Ascending aorta (tissue), 2 donors: ENCODE data around the gene CADM3. TPM values are rescaled to one million over a fixed set of nuclear protein-coding genes. Genes with fewer than 3 reads are reported as not detected.

Experiments used
- DNase-seq, 2 donors: peaks; one replicate each; pipeline ENCODE4 v3.0.0-alpha.2; 2019; ENCODE audit warnings: low spot score in 2 of 2
- H3K27ac ChIP-seq, 2 donors: fragments of 200-600 bp; sonication (generic); one replicate each; pipeline ENCODE4 v1.5.1; 2016 to 2017; ENCODE audit warnings: mild to moderate bottlenecking in 1 of 2
- H3K27me3 ChIP-seq: fragments of 200-600 bp; sonication (generic); one replicate; pipeline ENCODE4 v1.5.1; 2017
- H3K36me3 ChIP-seq, 2 donors: fragments of 200-600 bp; sonication (generic); one replicate each; pipeline ENCODE4 v1.5.1; 2016
- H3K4me1 ChIP-seq, 2 donors: fragments of 200-600 bp; sonication (generic); one replicate each; pipeline ENCODE4 v1.5.1; 2016 to 2017; ENCODE audit warnings: mild to moderate bottlenecking in 1 of 2
- H3K4me3 ChIP-seq, 2 donors: fragments of 200-600 bp; sonication (generic); one replicate each; pipeline ENCODE4 v1.5.1; 2016 to 2017; ENCODE audit warnings: mild to moderate bottlenecking in 1 of 2
- H3K9me3 ChIP-seq, 2 donors: fragments of 200-600 bp; sonication (generic); one replicate each; pipeline ENCODE4 v1.5.1; 2016
- intact Hi-C: fragments of 100-400 bp; cut with DNase I; formaldehyde crosslinking; loops from one replicate; pipeline ENCODE4 v1.15.1; 2023
- total RNA-seq: library from RNA; depleted of rRNA; stranded (reverse); fragments of >200 nt; gene quantifications from one replicate; pipeline ENCODE4 v1.1.0, GENCODE V29; 2016
- TF ChIP-seq, protein P1 (sequence below), 3 experiments: fragments of 200-600 bp in 2 of 3; fragments of 450-650 bp in 1 of 3; sonication (generic) in 2 of 3; IDR thresholded peaks; one replicate each; pipeline ENCODE4 v1.5.1; 2016 to 2019; ENCODE audit warnings: antibody characterized with exemption in 3 of 3, mild to moderate bottlenecking in 1 of 3, moderate library complexity in 1 of 3

Gene CADM3
- total RNA-seq, 1 donor from 2014 or later: 7.0 TPM

DNA sequence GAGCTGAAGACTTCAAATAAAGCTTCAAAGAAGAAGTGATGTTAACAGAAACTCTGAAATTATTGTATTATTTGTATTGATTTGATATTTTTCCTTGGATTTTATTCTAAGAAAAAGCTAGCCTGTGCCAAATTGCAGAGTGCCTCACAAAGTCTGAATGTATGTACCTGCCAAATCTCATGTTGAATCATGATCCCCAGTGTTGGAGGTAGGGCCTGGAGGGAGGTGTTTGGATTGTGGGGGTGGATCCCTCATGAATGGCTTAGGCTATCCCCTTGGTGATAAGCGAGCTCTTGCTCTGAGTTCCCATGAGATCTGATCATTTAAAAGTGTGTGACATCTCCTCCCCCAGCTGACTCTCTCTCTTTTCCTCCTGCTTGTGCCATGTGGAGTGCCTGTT, 76.9 kb downstream of the CADM3 start:
- TF ChIP-seq, protein P1, sequence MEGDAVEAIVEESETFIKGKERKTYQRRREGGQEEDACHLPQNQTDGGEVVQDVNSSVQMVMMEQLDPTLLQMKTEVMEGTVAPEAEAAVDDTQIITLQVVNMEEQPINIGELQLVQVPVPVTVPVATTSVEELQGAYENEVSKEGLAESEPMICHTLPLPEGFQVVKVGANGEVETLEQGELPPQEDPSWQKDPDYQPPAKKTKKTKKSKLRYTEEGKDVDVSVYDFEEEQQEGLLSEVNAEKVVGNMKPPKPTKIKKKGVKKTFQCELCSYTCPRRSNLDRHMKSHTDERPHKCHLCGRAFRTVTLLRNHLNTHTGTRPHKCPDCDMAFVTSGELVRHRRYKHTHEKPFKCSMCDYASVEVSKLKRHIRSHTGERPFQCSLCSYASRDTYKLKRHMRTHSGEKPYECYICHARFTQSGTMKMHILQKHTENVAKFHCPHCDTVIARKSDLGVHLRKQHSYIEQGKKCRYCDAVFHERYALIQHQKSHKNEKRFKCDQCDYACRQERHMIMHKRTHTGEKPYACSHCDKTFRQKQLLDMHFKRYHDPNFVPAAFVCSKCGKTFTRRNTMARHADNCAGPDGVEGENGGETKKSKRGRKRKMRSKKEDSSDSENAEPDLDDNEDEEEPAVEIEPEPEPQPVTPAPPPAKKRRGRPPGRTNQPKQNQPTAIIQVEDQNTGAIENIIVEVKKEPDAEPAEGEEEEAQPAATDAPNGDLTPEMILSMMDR (IDR thresholded peaks at IDR 0.05): no peak
- intact Hi-C loops: no loop called here

DNA sequence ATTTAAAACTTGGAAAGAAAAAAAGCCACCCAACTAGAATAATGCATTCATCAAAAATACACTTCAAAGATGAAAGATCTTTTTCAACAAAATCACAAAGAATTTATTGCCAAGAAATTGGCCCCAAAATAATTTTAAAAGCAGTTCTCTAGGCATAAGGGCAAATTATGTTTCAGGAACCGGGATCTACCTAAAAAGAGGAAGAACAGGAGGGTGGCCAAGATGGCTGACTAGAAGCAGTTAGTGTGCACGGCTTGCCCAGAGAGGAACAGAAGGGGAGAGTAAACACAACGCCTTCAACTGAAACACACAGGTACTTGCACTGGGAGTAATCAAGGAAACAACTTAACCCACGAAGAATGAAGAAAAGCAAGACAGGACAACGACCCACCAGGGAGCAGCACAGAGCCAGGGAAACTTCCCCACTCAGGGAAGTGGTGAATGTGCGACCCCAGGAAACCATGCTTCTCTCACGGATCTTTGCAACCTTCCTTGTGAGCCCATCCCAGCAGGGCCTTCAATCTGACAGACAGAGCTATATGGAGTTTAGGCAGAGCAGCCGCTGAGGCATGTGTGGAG, 79.3 kb downstream of the CADM3 start:
- no peak for DNase-seq
- TF ChIP-seq, protein P1 (IDR thresholded peaks at IDR 0.05): no peak
- Histone ChIP-seq H3K4me3 (no peak overlapping the region), H3K27me3 (no peaks in the 10 kb centered on the region), H3K9me3 (no peaks in the 10 kb centered on the region), H3K4me1 (no peaks in the 10 kb centered on the region), H3K27ac (no peak overlapping the region), H3K36me3 (no peaks in the 10 kb centered on the region)
- intact Hi-C loops: no loop called here

More for the DNA sequence above, 76.9 kb downstream of the CADM3 start:
- DNase-seq: no peak
- Histone ChIP-seq H3K27me3 (no peaks in the 10 kb centered on the region), H3K4me1 (no peaks in the 10 kb centered on the region), H3K4me3 (no peak overlapping the region), H3K36me3 (no peaks in the 10 kb centered on the region), H3K9me3 (no peaks in the 10 kb centered on the region), H3K27ac (no peak overlapping the region)

Other genes with a start within 250 kb of the CADM3 start
- gene PYHIN1, start 240.1 kb upstream of the CADM3 start, total RNA-seq: 2.8 TPM
- gene IFI16, start 161.7 kb upstream of the CADM3 start, total RNA-seq: 61.2 TPM
- gene AIM2, start 94.8 kb upstream of the CADM3 start, total RNA-seq: 0.43 TPM
- 642 TPM for gene ACKR1, start 33.3 kb downstream of the CADM3 start, total RNA-seq
- not detected for gene FCER1A, start 130.7 kb downstream of the CADM3 start, total RNA-seq